MCF 10A (cell line): ENCODE results near the gene TEPSIN. TPM values are rescaled to one million over a fixed set of nuclear protein-coding genes. Genes with fewer than 3 reads are reported as not detected.

ENCODE experiments used
- BruUV-seq: library from RNA; stranded (reverse); fragments of 400-500 nt; replicated peaks from 2 replicates; lab custom pipeline; 2021; lab: Mats Ljungman, UMichigan
- CTCF ChIA-PET: fragments of 300-600 bp; sonication (Branson Sonifier 250); formaldehyde crosslinking; extraction: SDS; loops from one replicate; lab custom pipeline; 2021; ENCODE audit warnings: antibody characterized with exemption, inconsistent platforms; lab: Yijun Ruan, JAX
- POLR2A ChIA-PET: fragments of 300-600, 350-650 bp; sonication (Branson Sonifier 250); formaldehyde crosslinking; extraction: SDS; loops from one replicate; lab custom pipeline; 2020; ENCODE audit warnings: antibody characterized with exemption, inconsistent platforms; lab: Yijun Ruan, JAX
- DNase-seq: peaks from one replicate; pipeline ENCODE4 v3.0.0-alpha.2; 2018; ENCODE audit not compliant: unreplicated experiment
- H3K27ac Mint-ChIP-seq: one replicate; pipeline ENCODE4 v1.8.0; 2022; ENCODE audit warnings: mild to moderate bottlenecking, low read depth, mixed read lengths; ENCODE audit not compliant: unreplicated experiment
- H3K27me3 Mint-ChIP-seq: one replicate; pipeline ENCODE4 v1.8.0; 2022; ENCODE audit warnings: mixed read lengths; ENCODE audit not compliant: insufficient read depth, unreplicated experiment
- H3K36me3 Mint-ChIP-seq: one replicate; pipeline ENCODE4 v1.8.0; 2022; ENCODE audit warnings: mild to moderate bottlenecking, moderate library complexity, mixed read lengths; ENCODE audit not compliant: insufficient read depth, unreplicated experiment
- H3K4me1 Mint-ChIP-seq: one replicate; pipeline ENCODE4 v1.8.0; 2022; ENCODE audit warnings: mixed read lengths; ENCODE audit not compliant: insufficient read depth, unreplicated experiment
- H3K4me3 Mint-ChIP-seq: one replicate; pipeline ENCODE4 v1.8.0; 2022; ENCODE audit warnings: mild to moderate bottlenecking, moderate library complexity, mixed read lengths; ENCODE audit not compliant: unreplicated experiment
- H3K9me3 Mint-ChIP-seq: one replicate; pipeline ENCODE4 v1.8.0; 2022; ENCODE audit warnings: mixed read lengths; ENCODE audit not compliant: unreplicated experiment
- CTCF ChIP-seq: fragments of 200-600 bp; IDR thresholded peaks from one replicate; pipeline ENCODE4 v1.8.0; 2022; ENCODE audit warnings: antibody characterized with exemption, mild to moderate bottlenecking; ENCODE audit not compliant: unreplicated experiment
- intact Hi-C: fragments of 100-400 bp; cut with micrococcal nuclease; formaldehyde crosslinking; loops from 2 replicates; pipeline ENCODE4 v1.14.1; 2022
- total RNA-seq: library from RNA; stranded (reverse); gene quantifications from 2 replicates; pipeline ENCODE4 v1.2.3, GENCODE V29; 2022

TEPSIN gene
- total RNA-seq, 1 experiment from 2014 or later = 27.4 TPM

DNA sequence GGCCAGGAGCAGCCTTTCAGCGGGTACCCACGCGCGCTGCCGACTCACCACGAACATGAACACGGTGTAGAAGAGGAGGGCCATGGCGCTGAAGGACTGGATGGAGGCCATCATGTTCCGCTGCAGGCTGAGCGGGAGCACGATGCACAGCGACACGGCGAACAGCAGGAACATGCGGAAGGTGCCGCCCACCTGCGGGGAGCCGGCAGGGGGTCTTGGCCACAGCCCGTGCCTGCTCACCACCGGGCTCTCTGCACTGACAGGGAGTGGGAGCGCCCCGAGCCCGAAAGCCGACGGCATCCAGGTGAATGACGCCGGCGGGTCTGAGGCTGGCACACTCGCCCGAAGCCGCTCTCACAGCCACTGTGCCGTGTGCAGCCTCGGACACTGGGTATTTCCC, 43.3 kb upstream of the TEPSIN start:
- TF ChIP-seq CTCF = no peak
- Mint-ChIP-seq H3K4me1 (no peaks in the 10 kb centered on the region), H3K27ac (no peak overlapping the region), H3K4me3 (no peak overlapping the region), H3K36me3 (peaks cover 43% of the 10 kb centered on the region), H3K9me3 (no peaks in the 10 kb centered on the region), H3K27me3 (no peaks in the 10 kb centered on the region)
- no TSS peak for BruUV-seq
- ChIA-PET POLR2A (no interaction called here), CTCF (interaction anchor here (0.5 kb wide), 1 partner anchor 112 kb away, joined by 4 read pairs; no protein-coding TSS in a partner anchor)
- intact Hi-C loops = no loop called here
- no peak for DNase-seq

DNA sequence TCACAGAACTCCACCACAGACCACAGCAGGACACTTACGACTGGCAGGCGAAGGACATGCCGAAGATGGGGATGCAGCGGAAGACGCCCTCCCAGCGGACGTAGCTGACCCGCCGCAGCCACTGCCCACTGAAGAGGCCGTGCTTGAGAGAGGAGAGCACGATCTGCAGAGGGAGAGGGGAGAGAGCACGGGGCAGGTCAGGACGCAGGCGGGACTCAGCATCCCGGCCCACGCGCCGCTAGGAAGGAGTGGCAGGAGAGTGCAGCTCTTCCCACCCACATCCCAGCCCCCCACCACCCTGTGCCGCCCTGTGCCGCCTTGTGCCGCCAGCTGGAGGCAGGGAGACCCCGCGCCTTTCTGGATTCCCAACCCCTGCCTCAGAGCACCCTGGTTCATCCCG, 41.7 kb upstream of the TEPSIN start:
- H3K36me3 Mint-ChIP-seq = peaks cover 55% of the 10 kb centered on the region
- H3K9me3 Mint-ChIP-seq = no peaks in the 10 kb centered on the region
- no peak overlapping the region for H3K27ac Mint-ChIP-seq
- H3K4me3 Mint-ChIP-seq = no peak overlapping the region
- ChIA-PET POLR2A (interaction anchor here (0.7 kb wide), 1 partner anchor 20 kb away, joined by 3 read pairs; no protein-coding TSS in a partner anchor), CTCF (interaction anchor here (0.6 to 1.2 kb wide), 3 partner anchors 15 to 272 kb away, joined by 3 to 4 read pairs (median 3); no protein-coding TSS in a partner anchor)
- no peaks in the 10 kb centered on the region for H3K27me3 Mint-ChIP-seq
- no peak for TF ChIP-seq CTCF
- intact Hi-C loops = no loop called here
- no peak for DNase-seq
- H3K4me1 Mint-ChIP-seq = no peaks in the 10 kb centered on the region
- no TSS peak for BruUV-seq

DNA sequence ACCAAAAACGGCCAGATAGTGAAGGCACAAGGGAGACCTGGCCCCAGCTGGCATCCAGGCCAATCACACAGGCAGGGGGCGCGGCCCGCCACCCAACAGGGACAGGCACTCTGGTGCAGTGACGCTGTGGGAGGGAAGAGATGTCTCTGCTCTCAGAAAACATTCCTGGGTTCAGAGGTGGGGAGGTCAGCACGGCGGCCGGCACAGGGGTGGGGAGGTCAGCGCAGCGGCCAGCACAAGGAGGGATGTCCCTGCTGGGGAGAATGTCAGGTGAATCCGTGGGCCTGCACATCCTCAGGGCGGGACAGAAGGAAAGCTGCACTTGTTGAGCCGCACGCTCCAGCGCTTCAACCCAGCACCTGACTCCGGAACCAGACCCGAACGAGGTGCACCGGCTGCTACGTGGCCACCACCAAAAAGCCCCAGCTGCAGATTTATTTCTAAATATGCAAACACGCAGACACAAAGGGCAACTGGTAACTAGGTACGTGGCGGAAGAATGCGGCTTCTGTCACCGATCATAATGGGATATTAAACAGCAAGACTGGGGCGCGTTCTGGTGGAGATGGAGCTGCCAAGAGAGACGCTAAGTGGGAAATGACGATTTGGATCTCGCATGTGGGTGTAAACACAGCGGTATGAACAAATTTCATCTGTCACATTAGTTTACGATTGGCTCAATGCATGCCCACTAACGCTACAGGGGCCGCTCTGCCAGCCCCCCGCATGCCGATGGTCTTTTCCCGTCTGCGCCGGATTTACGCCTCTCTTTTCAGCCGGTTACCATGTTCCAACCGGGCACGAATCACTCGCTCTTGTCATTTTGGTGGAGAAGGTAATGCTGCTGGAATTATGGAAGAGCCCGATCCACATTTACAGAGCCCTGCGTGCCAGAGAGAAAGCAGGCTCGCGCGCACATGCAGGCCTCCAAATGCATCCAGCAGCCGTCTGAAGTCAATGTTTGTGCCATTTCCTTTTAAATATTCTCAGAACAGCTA, 40.7 kb upstream of the TEPSIN start:
- Mint-ChIP-seq H3K9me3 (no peaks in the 10 kb centered on the region), H3K36me3 (peaks cover 51% of the 10 kb centered on the region), H3K27ac (no peak overlapping the region), H3K4me1 (no peaks in the 10 kb centered on the region), H3K27me3 (no peaks in the 10 kb centered on the region), H3K4me3 (no peak overlapping the region)
- CTCF ChIA-PET = interaction anchor here (1.2 kb wide), 1 partner anchor 16 kb away, joined by 3 read pairs; no protein-coding TSS in a partner anchor
- intact Hi-C loops = no loop called here
- TF ChIP-seq CTCF = no peak
- no TSS peak for BruUV-seq
- POLR2A ChIA-PET = interaction anchor here (0.7 kb wide), 2 partner anchors 9 to 19 kb away, joined by 3 read pairs; no protein-coding TSS in a partner anchor
- no peak for DNase-seq

DNA sequence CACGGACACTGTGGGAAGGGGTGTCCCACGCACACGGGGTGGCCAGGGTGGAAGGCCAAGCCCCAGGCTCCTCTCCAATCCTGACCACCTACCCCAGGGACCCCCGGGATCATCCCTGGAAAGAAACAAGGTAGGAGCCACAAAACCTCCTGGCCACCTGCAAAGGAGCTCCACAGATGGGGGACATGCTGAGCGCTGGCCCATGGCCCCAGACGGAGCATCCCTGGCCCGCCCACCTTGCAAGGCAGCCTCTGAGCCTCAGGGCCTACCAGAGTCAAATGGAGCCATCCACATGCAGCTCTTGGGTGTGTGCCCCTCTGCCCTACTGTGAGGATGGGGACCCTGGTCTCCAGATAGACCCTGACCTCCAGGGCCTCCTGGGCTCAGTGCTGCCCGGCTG, 40.0 kb upstream of the TEPSIN start:
- Mint-ChIP-seq H3K36me3 (peaks cover 49% of the 10 kb centered on the region), H3K27ac (no peak overlapping the region), H3K4me3 (no peak overlapping the region), H3K27me3 (no peaks in the 10 kb centered on the region), H3K9me3 (no peaks in the 10 kb centered on the region), H3K4me1 (no peaks in the 10 kb centered on the region)
- BruUV-seq = no TSS peak
- no peak for TF ChIP-seq CTCF
- no peak for DNase-seq
- CTCF ChIA-PET = no interaction called here
- POLR2A ChIA-PET = interaction anchor here (0.7 kb wide), 1 partner anchor 10 kb away, joined by 3 read pairs; no protein-coding TSS in a partner anchor
- intact Hi-C loops = no loop called here
